Vagina (tissue), 2 donors: ENCODE data around the gene RASAL3. TPM values are rescaled to one million over a fixed set of nuclear protein-coding genes. Genes with fewer than 3 reads are reported as not detected.

Experiments
- DNase-seq, 2 donors: peaks; one replicate each; pipeline ENCODE4 v3.0.0-alpha.2; 2017; ENCODE audit errors: extremely low spot score in 2 of 2
- H3K27ac ChIP-seq: fragments of 200-600 bp; sonication (generic); one replicate; pipeline ENCODE4 v1.5.1; 2019
- H3K27me3 ChIP-seq: fragments of 200-600 bp; sonication (generic); one replicate; pipeline ENCODE4 v1.5.1; 2019
- H3K36me3 ChIP-seq, 2 donors: fragments of 200-600 bp; sonication (generic); one replicate each; pipeline ENCODE4 v1.5.1; 2017 to 2019
- H3K4me1 ChIP-seq: fragments of 200-600 bp; sonication (generic); one replicate; pipeline ENCODE4 v1.5.1; 2019
- H3K4me3 ChIP-seq, 2 donors: fragments of 200-600 bp; sonication (generic); 1 replicate in 1 of 2; 2 replicates in 1 of 2; pipeline ENCODE4 v1.5.1; 2016 to 2019
- H3K9me3 ChIP-seq: fragments of 200-600 bp; sonication (generic); one replicate; pipeline ENCODE4 v1.5.1; 2019
- POLR2A ChIP-seq, 2 donors: fragments of 450-650 bp; IDR thresholded peaks; one replicate each; pipeline ENCODE4 v1.6.1; 2017; ENCODE audit warnings: antibody characterized with exemption in 2 of 2, mild to moderate bottlenecking in 2 of 2, moderate library complexity in 2 of 2
- POLR2AphosphoS5 ChIP-seq, 2 donors: sonication (generic); formaldehyde crosslinking; IDR thresholded peaks; one replicate each; pipeline ENCODE4 v1.9.0; 2017; ENCODE audit warnings: antibody characterized with exemption in 2 of 2, mild to moderate bottlenecking in 2 of 2, low read depth in 1 of 2; ENCODE audit not compliant: insufficient read depth in 1 of 2
- intact Hi-C: fragments of 100-400 bp; cut with DNase I; formaldehyde crosslinking; loops from one replicate; pipeline ENCODE4 v1.15.1; 2023
- total RNA-seq: library from RNA; depleted of rRNA; stranded (reverse); fragments of >200 nt; gene quantifications from one replicate; pipeline ENCODE4 v1.2.3, GENCODE V29; 2016
- TF ChIP-seq, protein P1 (sequence below), 3 experiments: fragments of 450-650 bp in 2 of 3; fragments of 200-600 bp in 1 of 3; sonication (generic) in 1 of 3; IDR thresholded peaks; one replicate each; pipeline ENCODE4 v1.5.1; 2017 to 2019; ENCODE audit warnings: antibody characterized with exemption in 3 of 3, mild to moderate bottlenecking in 2 of 3, moderate library complexity in 2 of 3

RASAL3 gene
- total RNA-seq, 1 donor from 2014 or later: 7.9 TPM

DNA sequence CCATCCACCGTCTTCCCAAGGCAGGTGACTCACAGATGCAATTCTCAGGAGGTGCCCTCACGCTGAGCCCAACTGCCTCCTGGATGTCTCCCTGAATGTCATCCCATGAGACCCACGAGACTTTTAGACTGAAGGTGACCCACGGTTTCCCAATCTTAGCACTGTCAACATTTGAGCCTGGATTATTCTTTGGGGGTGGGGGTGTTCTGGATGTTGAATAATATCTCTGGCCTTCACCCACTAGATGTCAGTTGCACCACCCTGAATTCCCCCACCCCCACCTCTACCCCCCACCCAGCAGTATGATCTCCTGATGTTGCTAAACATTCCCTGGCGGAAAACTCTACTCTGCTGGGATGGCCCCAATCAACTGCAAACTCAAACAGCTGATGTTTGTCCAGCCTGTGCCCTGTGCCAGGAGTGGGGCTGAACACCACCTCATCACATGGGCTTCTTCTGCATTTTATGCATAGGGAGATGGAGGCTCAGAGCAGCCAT is 41.8 kb upstream of the RASAL3 start:
- intact Hi-C loops: no loop called here
- no peak for DNase-seq
- no peak overlapping the region for H3K4me3 ChIP-seq
- H3K36me3 ChIP-seq: no peaks in the 10 kb centered on the region
- no peaks in the 10 kb centered on the region for H3K9me3 ChIP-seq
- no peak overlapping the region for H3K27ac ChIP-seq
- TF ChIP-seq, protein P1, sequence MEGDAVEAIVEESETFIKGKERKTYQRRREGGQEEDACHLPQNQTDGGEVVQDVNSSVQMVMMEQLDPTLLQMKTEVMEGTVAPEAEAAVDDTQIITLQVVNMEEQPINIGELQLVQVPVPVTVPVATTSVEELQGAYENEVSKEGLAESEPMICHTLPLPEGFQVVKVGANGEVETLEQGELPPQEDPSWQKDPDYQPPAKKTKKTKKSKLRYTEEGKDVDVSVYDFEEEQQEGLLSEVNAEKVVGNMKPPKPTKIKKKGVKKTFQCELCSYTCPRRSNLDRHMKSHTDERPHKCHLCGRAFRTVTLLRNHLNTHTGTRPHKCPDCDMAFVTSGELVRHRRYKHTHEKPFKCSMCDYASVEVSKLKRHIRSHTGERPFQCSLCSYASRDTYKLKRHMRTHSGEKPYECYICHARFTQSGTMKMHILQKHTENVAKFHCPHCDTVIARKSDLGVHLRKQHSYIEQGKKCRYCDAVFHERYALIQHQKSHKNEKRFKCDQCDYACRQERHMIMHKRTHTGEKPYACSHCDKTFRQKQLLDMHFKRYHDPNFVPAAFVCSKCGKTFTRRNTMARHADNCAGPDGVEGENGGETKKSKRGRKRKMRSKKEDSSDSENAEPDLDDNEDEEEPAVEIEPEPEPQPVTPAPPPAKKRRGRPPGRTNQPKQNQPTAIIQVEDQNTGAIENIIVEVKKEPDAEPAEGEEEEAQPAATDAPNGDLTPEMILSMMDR (IDR thresholded peaks at IDR 0.05): no peak
- TF ChIP-seq POLR2AphosphoS5 (IDR thresholded peaks at IDR 0.05; ENCODE audit: insufficient read depth in 1 of 2, low read depth in 1 of 2): no peak
- TF ChIP-seq POLR2A (IDR thresholded peaks at IDR 0.05): no peak
- H3K4me1 ChIP-seq: peaks cover 18% of the 10 kb centered on the region
- H3K27me3 ChIP-seq: no peaks in the 10 kb centered on the region

DNA sequence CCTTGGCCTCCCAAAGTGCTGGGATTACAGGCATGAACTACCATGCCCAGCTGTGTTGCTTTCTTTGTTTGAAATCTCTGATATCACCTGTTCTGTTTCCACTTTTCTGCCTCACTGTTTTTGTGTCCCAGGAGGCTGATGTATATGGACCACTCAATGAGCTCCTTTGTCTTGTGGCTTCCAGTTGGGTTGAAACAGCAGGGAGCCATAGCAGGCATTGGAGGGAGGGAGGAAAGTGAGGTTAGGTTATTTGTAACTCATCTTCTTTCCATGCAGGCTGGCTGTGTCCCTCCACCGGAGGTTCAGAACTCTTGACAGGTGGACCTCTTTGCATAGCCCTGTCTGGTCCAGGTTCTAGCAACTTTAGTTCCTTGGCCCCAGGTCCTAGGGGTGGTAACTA is 37.9 kb upstream of the RASAL3 start:
- TF ChIP-seq POLR2AphosphoS5 (IDR thresholded peaks at IDR 0.05; ENCODE audit: insufficient read depth in 1 of 2, low read depth in 1 of 2) (no peak), POLR2A (IDR thresholded peaks at IDR 0.05) (no peak)
- H3K27ac ChIP-seq: no peak overlapping the region
- H3K4me3 ChIP-seq: no peak overlapping the region
- no peak for DNase-seq
- no peaks in the 10 kb centered on the region for H3K4me1 ChIP-seq
- H3K36me3 ChIP-seq: no peaks in the 10 kb centered on the region
- no peaks in the 10 kb centered on the region for H3K9me3 ChIP-seq
- no peaks in the 10 kb centered on the region for H3K27me3 ChIP-seq
- intact Hi-C loops: no loop called here

DNA sequence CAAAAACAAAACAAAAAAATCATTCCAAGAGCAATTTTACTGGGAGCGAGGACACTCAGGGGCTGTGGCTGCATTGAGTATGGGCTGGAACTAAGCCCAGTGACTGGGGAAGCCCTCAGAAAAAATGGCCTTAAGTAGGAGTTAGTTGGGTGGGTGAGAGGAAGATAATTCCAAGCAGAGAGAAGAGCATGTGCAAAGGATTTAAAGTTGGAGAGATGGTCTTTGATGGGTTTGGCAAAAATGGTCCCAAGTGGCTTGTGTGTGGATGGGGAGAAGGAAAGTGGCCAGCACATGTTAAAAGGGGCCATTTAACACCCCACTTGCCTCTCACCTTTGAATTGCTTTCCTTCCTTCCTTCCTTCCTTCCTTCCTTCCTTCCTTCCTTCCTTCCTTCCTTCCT is 37.3 kb upstream of the RASAL3 start:
- DNase-seq: no peak
- H3K27ac ChIP-seq: no peak overlapping the region
- no peak overlapping the region for H3K4me3 ChIP-seq
- no peaks in the 10 kb centered on the region for H3K36me3 ChIP-seq
- H3K27me3 ChIP-seq: no peaks in the 10 kb centered on the region
- H3K9me3 ChIP-seq: no peaks in the 10 kb centered on the region
- intact Hi-C loops: no loop called here
- H3K4me1 ChIP-seq: no peaks in the 10 kb centered on the region
- TF ChIP-seq, protein P1 (IDR thresholded peaks at IDR 0.05): no peak
- TF ChIP-seq POLR2AphosphoS5 (IDR thresholded peaks at IDR 0.05; ENCODE audit: insufficient read depth in 1 of 2, low read depth in 1 of 2) (no peak), POLR2A (IDR thresholded peaks at IDR 0.05) (no peak)

DNA sequence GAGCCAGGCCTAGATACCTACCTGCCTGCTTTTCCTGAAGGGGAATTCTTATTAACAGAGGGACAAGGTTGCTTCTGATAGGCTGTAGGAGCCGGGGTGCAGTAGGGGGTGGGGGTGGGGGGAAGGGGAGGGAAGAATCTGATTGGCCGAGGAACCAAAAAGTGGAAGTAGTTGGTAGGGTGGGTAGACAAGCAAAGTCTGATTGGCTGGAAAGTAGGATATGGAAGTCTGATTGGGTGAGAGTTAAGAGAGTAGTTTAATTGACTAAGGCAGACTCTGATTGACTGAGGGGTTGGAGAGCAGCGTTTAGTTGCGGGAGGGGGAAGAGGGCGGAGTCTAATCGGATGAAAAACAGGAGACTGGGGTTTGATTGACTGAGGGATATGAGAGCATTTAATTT is 34.6 kb upstream of the RASAL3 start:
- H3K36me3 ChIP-seq: no peaks in the 10 kb centered on the region
- no peak overlapping the region for H3K4me3 ChIP-seq
- no peak for DNase-seq
- H3K27ac ChIP-seq: no peak overlapping the region
- intact Hi-C loops: no loop called here
- TF ChIP-seq POLR2A (IDR thresholded peaks at IDR 0.05) (no peak), POLR2AphosphoS5 (IDR thresholded peaks at IDR 0.05; ENCODE audit: insufficient read depth in 1 of 2, low read depth in 1 of 2) (no peak)
- TF ChIP-seq, protein P1 (IDR thresholded peaks at IDR 0.05): no peak
- no peaks in the 10 kb centered on the region for H3K27me3 ChIP-seq
- H3K9me3 ChIP-seq: no peaks in the 10 kb centered on the region
- no peaks in the 10 kb centered on the region for H3K4me1 ChIP-seq

DNA sequence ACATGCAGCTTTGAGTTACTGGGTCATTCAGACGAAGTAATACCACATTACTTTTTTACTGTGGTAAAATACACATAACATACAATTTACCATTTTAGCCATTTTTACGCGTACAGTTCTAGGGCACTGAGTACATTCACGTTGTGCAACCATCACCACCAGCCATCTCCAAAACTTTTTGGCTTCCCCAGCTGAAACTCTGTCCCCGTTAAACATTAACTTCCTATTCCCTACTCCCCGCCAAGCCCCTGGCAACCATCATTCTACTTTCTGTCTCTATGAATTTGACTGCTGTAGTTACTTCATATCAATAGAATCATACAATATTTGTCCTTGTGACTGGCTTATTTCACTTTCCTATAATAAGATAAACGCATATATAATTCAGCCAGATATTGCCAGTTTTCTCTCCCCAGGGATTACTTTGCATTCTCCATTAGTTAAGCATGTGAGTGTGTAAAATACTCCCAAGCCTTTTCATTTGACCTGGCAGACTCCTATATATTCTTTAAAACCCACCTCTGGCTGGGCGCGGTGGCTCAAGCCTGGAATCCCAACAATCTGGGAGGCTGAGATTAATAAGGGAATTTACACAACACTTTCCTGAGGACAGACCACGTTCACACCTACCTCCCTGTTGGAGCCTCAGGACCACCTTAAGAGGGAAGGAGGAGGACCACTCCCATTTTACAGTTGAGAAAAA is 34.0 kb upstream of the RASAL3 start:
- no peak for DNase-seq
- no peaks in the 10 kb centered on the region for H3K9me3 ChIP-seq
- H3K4me1 ChIP-seq: no peaks in the 10 kb centered on the region
- no peak overlapping the region for H3K4me3 ChIP-seq
- H3K27ac ChIP-seq: no peak overlapping the region
- H3K36me3 ChIP-seq: no peaks in the 10 kb centered on the region
- intact Hi-C loops: no loop called here
- no peak for TF ChIP-seq POLR2AphosphoS5 (IDR thresholded peaks at IDR 0.05; ENCODE audit: insufficient read depth in 1 of 2, low read depth in 1 of 2)
- no peak for TF ChIP-seq POLR2A (IDR thresholded peaks at IDR 0.05)
- TF ChIP-seq, protein P1 (IDR thresholded peaks at IDR 0.05): no peak
- H3K27me3 ChIP-seq: no peaks in the 10 kb centered on the region
